Skeletal muscle tissue (tissue), 4 donors: ENCODE data around the gene TMEM47. TPM values are rescaled to one million over a fixed set of nuclear protein-coding genes. Genes with fewer than 3 reads are reported as not detected.

ENCODE experiments used
- H3K27ac ChIP-seq: one replicate; pipeline ENCODE4 v1.7.0; 2013; ENCODE audit warnings: mild to moderate bottlenecking, low read depth, low read length, inconsistent platforms
- H3K27me3 ChIP-seq, 3 donors: one replicate each; pipeline ENCODE4 v1.7.0; 2013; ENCODE audit warnings: low read length in 3 of 3; ENCODE audit not compliant: control insufficient read depth in 3 of 3, insufficient read depth in 3 of 3
- H3K36me3 ChIP-seq, 3 donors: one replicate each; pipeline ENCODE4 v1.7.0; 2013; ENCODE audit warnings: low read length in 3 of 3; ENCODE audit not compliant: control insufficient read depth in 3 of 3, insufficient read depth in 3 of 3
- H3K4me1 ChIP-seq, 3 donors: one replicate each; pipeline ENCODE4 v1.7.0; 2013; ENCODE audit warnings: low read length in 3 of 3, mild to moderate bottlenecking in 3 of 3; ENCODE audit not compliant: control insufficient read depth in 3 of 3, insufficient read depth in 3 of 3
- H3K4me3 ChIP-seq, 3 donors: one replicate each; pipeline ENCODE4 v1.7.0; 2013; ENCODE audit warnings: low read length in 3 of 3
- H3K9ac ChIP-seq, 3 donors: one replicate each; pipeline ENCODE4 v1.7.0; 2013; ENCODE audit warnings: low read length in 3 of 3, mild to moderate bottlenecking in 3 of 3, moderate library complexity in 2 of 3, low read depth in 1 of 3
- H3K9me3 ChIP-seq, 3 donors: one replicate each; pipeline ENCODE4 v1.7.0; 2013; ENCODE audit warnings: low read length in 3 of 3; ENCODE audit not compliant: control insufficient read depth in 3 of 3
- total RNA-seq: library from RNA; depleted of rRNA; stranded (reverse); fragments of >200 nt; gene quantifications from one replicate; pipeline ENCODE4 v1.2.3, GENCODE V29; 2014
- donor health status: Osteomylitis.

TMEM47 gene
- total RNA-seq, 1 donor from 2014 or later, result 54.8 TPM

DNA sequence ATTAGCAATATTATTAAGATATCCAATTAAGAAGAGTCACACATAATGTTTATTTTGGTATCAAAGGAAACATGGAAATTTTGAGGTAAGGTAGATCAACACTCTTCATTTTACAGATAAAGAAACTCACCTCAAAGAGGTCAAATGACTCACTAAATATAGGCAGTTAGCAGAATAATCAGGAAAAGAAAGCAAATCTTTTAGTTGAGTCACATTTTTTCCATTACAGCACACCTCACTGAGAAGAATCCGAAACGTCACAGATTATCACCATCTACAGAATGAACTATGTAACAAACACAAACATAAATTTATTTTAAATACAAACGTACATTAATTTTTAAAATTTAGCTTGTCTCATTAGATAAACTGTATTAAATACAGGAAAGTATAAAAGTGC lies 70.1 kb downstream of the TMEM47 start:
- Histone ChIP-seq H3K27ac (no peak overlapping the region), H3K36me3 (no peaks in the 10 kb centered on the region), H3K4me1 (peaks cover 0 to 2% (median 0%) of the 10 kb centered on the region in 3 donors), H3K9ac (no peak overlapping the region), H3K9me3 (no peaks in the 10 kb centered on the region), H3K4me3 (no peak overlapping the region), H3K27me3 (no peaks in the 10 kb centered on the region)

DNA sequence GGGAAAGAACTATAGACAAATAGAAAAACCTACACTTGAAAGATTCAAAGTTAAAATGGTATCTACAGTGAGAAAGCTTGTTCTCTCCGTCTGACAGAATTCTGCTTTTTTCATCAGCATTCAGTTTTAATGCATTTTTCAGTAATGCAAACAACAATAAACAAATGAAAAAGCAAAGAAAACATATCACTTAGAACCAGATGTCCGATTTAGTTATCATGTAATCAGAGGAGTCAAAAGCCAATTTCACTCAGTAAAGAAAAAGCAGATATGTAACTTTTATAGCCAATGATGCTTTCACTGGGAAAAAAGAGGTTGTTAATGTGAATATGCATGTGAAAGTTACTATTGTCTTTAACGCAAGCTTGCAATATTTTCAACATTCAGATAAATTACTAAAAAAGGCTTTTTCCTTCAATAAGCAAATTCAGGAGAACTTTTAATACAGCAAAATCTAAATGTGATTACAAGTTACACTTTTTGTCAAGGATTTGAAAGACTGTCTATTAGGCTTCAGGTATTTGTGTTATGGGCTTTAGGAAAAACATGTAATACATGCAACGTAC lies 70.7 kb downstream of the TMEM47 start:
- H3K9me3 ChIP-seq, result no peaks in the 10 kb centered on the region
- H3K36me3 ChIP-seq, result no peaks in the 10 kb centered on the region
- no peak overlapping the region for H3K27ac ChIP-seq
- no peaks in the 10 kb centered on the region for H3K27me3 ChIP-seq
- H3K9ac ChIP-seq, result no peak overlapping the region
- H3K4me3 ChIP-seq, result no peak overlapping the region
- peaks cover 0 to 2% (median 0%) of the 10 kb centered on the region in 3 donors for H3K4me1 ChIP-seq

DNA sequence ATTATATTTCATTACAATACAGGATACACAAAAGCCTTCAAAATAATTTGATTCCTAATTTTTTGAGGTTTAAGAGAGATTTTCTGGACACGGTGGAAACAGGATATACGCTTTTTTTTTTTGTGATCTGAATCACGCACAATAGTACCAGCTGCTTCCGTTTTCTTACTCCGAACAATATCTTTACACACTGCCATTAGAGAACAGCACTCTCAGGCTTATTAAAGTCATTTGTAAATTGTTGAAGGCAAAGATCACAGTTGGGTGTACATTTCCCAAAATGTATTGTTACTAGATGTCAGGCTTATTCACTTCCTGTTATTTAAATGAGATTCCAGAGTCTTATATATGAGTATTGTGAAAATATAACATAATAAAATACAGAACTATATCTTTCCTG lies 71.5 kb downstream of the TMEM47 start:
- H3K36me3 ChIP-seq, result no peaks in the 10 kb centered on the region
- no peak overlapping the region for H3K9ac ChIP-seq
- no peak overlapping the region for H3K27ac ChIP-seq
- H3K9me3 ChIP-seq, result no peaks in the 10 kb centered on the region
- no peak overlapping the region for H3K4me3 ChIP-seq
- H3K4me1 ChIP-seq, result peaks cover 0 to 2% (median 0%) of the 10 kb centered on the region in 3 donors
- no peaks in the 10 kb centered on the region for H3K27me3 ChIP-seq

DNA sequence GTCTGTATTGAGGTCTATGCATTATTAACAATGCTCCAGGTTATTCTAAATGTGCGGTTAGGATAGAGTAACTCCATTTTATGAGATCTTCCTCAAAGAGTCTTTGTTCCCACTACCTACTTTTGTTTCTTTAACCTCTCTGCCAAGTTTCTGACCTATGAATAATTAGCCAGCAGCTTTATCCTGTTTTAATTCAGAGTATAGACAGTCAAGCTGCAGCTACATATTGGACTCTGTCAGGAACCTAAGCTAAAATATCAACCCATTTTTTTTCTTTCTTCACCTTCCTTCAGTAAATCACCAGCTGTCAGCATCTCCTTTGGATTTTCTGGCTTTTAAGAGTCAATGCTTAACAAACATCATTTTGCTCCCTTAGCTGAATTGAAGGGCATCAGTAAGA lies 72.3 kb downstream of the TMEM47 start:
- Histone ChIP-seq H3K9me3 (no peaks in the 10 kb centered on the region), H3K27me3 (no peaks in the 10 kb centered on the region), H3K4me3 (no peak overlapping the region), H3K9ac (no peak overlapping the region), H3K36me3 (no peaks in the 10 kb centered on the region), H3K27ac (no peak overlapping the region), H3K4me1 (peaks cover 0 to 2% (median 0%) of the 10 kb centered on the region in 3 donors)

DNA sequence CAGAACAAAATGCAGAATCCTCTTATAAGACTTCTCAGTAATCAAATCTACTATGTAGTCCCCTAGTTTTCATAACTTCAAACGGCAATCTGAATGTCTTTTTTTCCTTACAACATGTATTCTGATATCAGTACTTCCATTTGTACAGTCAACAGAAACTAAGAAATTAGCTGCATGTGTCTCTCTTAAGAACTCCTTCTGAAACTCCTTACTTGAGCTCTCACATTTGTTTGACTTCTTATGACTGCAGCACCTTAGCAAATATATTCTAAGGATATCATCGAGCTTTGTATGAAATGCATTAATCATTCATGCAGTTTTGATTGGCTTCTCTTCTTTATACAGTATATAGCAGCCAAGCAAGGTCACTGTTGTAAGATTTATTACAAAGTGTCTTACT lies 77.0 kb downstream of the TMEM47 start:
- no peaks in the 10 kb centered on the region for H3K27me3 ChIP-seq
- H3K9ac ChIP-seq, result no peak overlapping the region
- H3K4me3 ChIP-seq, result no peak overlapping the region
- H3K9me3 ChIP-seq, result no peaks in the 10 kb centered on the region
- H3K27ac ChIP-seq, result no peak overlapping the region
- H3K36me3 ChIP-seq, result no peaks in the 10 kb centered on the region
- H3K4me1 ChIP-seq, result peaks cover 0 to 1% (median 0%) of the 10 kb centered on the region in 3 donors

DNA sequence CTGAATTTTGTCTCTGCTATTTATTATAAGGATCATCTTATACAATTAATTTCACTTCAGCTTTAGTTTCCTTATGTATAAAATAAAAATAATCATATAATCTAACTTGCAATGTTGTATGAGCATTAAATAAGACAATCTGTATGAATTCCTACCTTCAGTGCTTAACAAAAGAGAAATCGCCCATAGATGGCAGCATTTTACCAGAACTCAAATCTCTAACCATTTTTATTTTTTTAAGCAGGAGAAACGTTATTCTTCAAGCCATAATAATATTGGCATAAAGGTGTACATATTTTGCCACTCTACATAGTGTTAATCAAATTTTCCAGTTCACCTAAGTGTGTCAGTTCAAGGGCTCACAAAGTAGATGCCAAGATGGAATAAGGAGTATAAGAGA lies 78.8 kb downstream of the TMEM47 start:
- no peak overlapping the region for H3K9ac ChIP-seq
- H3K9me3 ChIP-seq, result no peaks in the 10 kb centered on the region
- H3K27ac ChIP-seq, result no peak overlapping the region
- H3K27me3 ChIP-seq, result no peaks in the 10 kb centered on the region
- H3K36me3 ChIP-seq, result no peaks in the 10 kb centered on the region
- H3K4me1 ChIP-seq, result no peaks in the 10 kb centered on the region
- H3K4me3 ChIP-seq, result no peak overlapping the region
